Trophoblast cell (in vitro differentiated cells and primary cell): ENCODE measurements around the gene XYLT1.

Experiments
- DNase-seq, 2 donors: peaks; one replicate each; pipeline ENCODE4 v3.0.0-alpha.2; 2016
- H2AFZ ChIP-seq: 2 replicates; pipeline ENCODE4 v1.6.1; 2013; ENCODE audit warnings: low read length, moderate library complexity, mild to moderate bottlenecking; ENCODE audit not compliant: insufficient read depth, poor library complexity
- H2AK5ac ChIP-seq: 2 replicates; pipeline ENCODE4 v1.6.1; 2013; ENCODE audit warnings: mild to moderate bottlenecking, low read length
- H2BK120ac ChIP-seq: 2 replicates; pipeline ENCODE4 v1.6.1; 2013; ENCODE audit warnings: low read length, mild to moderate bottlenecking, moderate library complexity; ENCODE audit not compliant: insufficient read depth, poor library complexity
- H2BK12ac ChIP-seq: 2 replicates; pipeline ENCODE4 v1.6.1; 2013; ENCODE audit warnings: mild to moderate bottlenecking, low read length, moderate library complexity
- H2BK5ac ChIP-seq: 2 replicates; pipeline ENCODE4 v1.6.1; 2013; ENCODE audit warnings: low read length, low read depth, moderate library complexity, mild to moderate bottlenecking; ENCODE audit not compliant: poor library complexity
- H3K14ac ChIP-seq: 2 replicates; pipeline ENCODE4 v1.6.1; 2013; ENCODE audit warnings: mild to moderate bottlenecking, low read length
- H3K18ac ChIP-seq: 2 replicates; pipeline ENCODE4 v1.6.1; 2013; ENCODE audit warnings: mild to moderate bottlenecking, low read length
- H3K23ac ChIP-seq: 2 replicates; pipeline ENCODE4 v1.6.1; 2013; ENCODE audit warnings: low read length
- H3K27ac ChIP-seq: 2 replicates; pipeline ENCODE4 v1.5.1; 2013; ENCODE audit warnings: low read depth, mild to moderate bottlenecking, inconsistent platforms, low read length, moderate library complexity
- H3K27me3 ChIP-seq: 2 replicates; pipeline ENCODE4 v1.6.1; 2013; ENCODE audit warnings: inconsistent platforms, mild to moderate bottlenecking, low read length, moderate library complexity; ENCODE audit not compliant: insufficient read depth
- H3K36me3 ChIP-seq, 2 experiments: 1 replicate in 1 of 2; 2 replicates in 1 of 2; pipeline ENCODE4 v1.6.1; 2013; ENCODE audit warnings: low read length in 2 of 2, mild to moderate bottlenecking in 2 of 2, moderate library complexity in 1 of 2; ENCODE audit not compliant: insufficient read depth in 2 of 2, control insufficient read depth in 1 of 2
- H3K4ac ChIP-seq: 2 replicates; pipeline ENCODE4 v1.6.1; 2013; ENCODE audit warnings: low read depth, mild to moderate bottlenecking, low read length, moderate library complexity
- H3K4me1 ChIP-seq, 2 experiments: 1 replicate in 1 of 2; 2 replicates in 1 of 2; pipeline ENCODE4 v1.6.1; 2013; ENCODE audit warnings: low read length in 2 of 2, mild to moderate bottlenecking in 2 of 2, moderate library complexity in 1 of 2; ENCODE audit not compliant: insufficient read depth in 2 of 2, control insufficient read depth in 1 of 2
- H3K4me2 ChIP-seq: 2 replicates; pipeline ENCODE4 v1.6.1; 2013; ENCODE audit warnings: inconsistent platforms, mild to moderate bottlenecking, low read length, moderate library complexity
- H3K4me3 ChIP-seq: 2 replicates; pipeline ENCODE4 v1.5.1; 2013; ENCODE audit warnings: mild to moderate bottlenecking, low read depth, low read length, inconsistent platforms
- H3K79me1 ChIP-seq: one replicate; pipeline ENCODE4 v1.6.1; 2013; ENCODE audit warnings: low read length
- H3K79me2 ChIP-seq: 2 replicates; pipeline ENCODE4 v1.6.1; 2013; ENCODE audit warnings: low read length, mild to moderate bottlenecking; ENCODE audit not compliant: control insufficient read depth, insufficient read depth, poor library complexity
- H3K9ac ChIP-seq: 2 replicates; pipeline ENCODE4 v1.6.1; 2013; ENCODE audit warnings: mild to moderate bottlenecking, low read length
- H3K9me3 ChIP-seq: 2 replicates; pipeline ENCODE4 v1.6.1; 2013; ENCODE audit warnings: low read depth, mild to moderate bottlenecking, control low read depth, inconsistent platforms, low read length; ENCODE audit not compliant: insufficient read depth
- H4K12ac ChIP-seq: 2 replicates; pipeline ENCODE4 v1.6.1; 2013; ENCODE audit warnings: low read depth, mild to moderate bottlenecking, low read length, moderate library complexity
- H4K8ac ChIP-seq: 2 replicates; pipeline ENCODE4 v1.6.1; 2013; ENCODE audit warnings: low read depth, mild to moderate bottlenecking, low read length, moderate library complexity
- H4K91ac ChIP-seq: one replicate; pipeline ENCODE4 v1.6.1; 2013; ENCODE audit warnings: low read depth, mild to moderate bottlenecking, low read length, moderate library complexity
- WGBS: extraction: QIAGEN DNeasy Blood & Tissue Kit; methylation state at CpG from one replicate; pipeline ENCODE4 v1.1.7; 2013; ENCODE audit warnings: missing lambda C conversion rate; ENCODE audit not compliant: insufficient read length, insufficient coverage; ENCODE audit errors: extremely low coverage; 5-methylcytosine and 5-hydroxymethylcytosine counted together

Gene XYLT1

GRCh38 chr16:17324451-17324850, 146.3 kb downstream of the XYLT1 start:
- no peaks in the 10 kb centered on the region for H3K9me3 ChIP-seq
- no peaks in the 10 kb centered on the region for H3K79me2 ChIP-seq
- no peak overlapping the region for H3K4ac ChIP-seq
- H2BK5ac ChIP-seq: no peak overlapping the region
- H3K27ac ChIP-seq: no peak overlapping the region
- H3K4me1 ChIP-seq: no peaks in the 10 kb centered on the region
- no peaks in the 10 kb centered on the region for H3K79me1 ChIP-seq
- no peaks in the 10 kb centered on the region for H3K36me3 ChIP-seq
- no peak overlapping the region for H3K23ac ChIP-seq
- WGBS: no CpG with 5 or more reads among the region's 10 CpGs
- H2BK12ac ChIP-seq: no peak overlapping the region
- no peak overlapping the region for H2AK5ac ChIP-seq
- H3K18ac ChIP-seq: no peak overlapping the region
- no peak overlapping the region for H4K8ac ChIP-seq
- H3K4me2 ChIP-seq: no peak overlapping the region
- no peak overlapping the region for H3K14ac ChIP-seq
- H4K91ac ChIP-seq: no peak overlapping the region
- H3K9ac ChIP-seq: no peak overlapping the region
- H2AFZ ChIP-seq: no peak overlapping the region
- no peaks in the 10 kb centered on the region for H3K27me3 ChIP-seq
- H3K4me3 ChIP-seq: no peak overlapping the region
- DNase-seq: no peak
- no peak overlapping the region for H2BK120ac ChIP-seq
- H4K12ac ChIP-seq: no peak overlapping the region

DNA sequence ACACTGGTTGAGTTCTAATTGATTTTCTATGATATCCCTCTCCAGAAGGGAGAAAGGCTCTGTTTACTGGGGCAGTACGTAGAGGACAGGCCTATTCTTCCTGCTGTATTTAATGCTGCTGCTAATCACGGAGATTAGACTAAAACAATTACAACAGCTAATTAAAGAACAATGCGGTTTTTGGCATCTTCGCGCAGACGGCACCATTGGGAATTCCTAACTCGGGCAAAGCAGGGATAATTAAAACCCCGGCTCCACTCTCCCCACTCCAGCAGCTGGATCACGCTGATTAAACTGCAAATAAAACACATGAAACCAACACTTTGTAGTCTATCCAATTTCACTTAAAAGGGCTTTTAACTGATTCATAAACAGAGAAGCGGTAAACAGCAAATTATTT, 147.6 kb downstream of the XYLT1 start:
- Histone ChIP-seq H3K9ac (no peak overlapping the region), H2BK5ac (no peak overlapping the region), H2BK12ac (no peak overlapping the region), H3K14ac (no peak overlapping the region), H4K91ac (no peak overlapping the region), H3K4me1 (no peaks in the 10 kb centered on the region), H2AK5ac (no peak overlapping the region), H3K36me3 (no peaks in the 10 kb centered on the region), H3K27me3 (no peaks in the 10 kb centered on the region), H4K12ac (no peak overlapping the region), H3K27ac (no peak overlapping the region), H3K23ac (no peak overlapping the region), H3K4ac (no peak overlapping the region), H3K4me3 (no peak overlapping the region), H3K9me3 (no peaks in the 10 kb centered on the region), H2BK120ac (no peak overlapping the region), H3K4me2 (no peak overlapping the region), H3K79me1 (no peaks in the 10 kb centered on the region), H3K79me2 (no peaks in the 10 kb centered on the region), H2AFZ (no peak overlapping the region), H3K18ac (no peak overlapping the region), H4K8ac (no peak overlapping the region)
- no peak for DNase-seq
- no CpG with 5 or more reads among the region's 10 CpGs for WGBS

DNA sequence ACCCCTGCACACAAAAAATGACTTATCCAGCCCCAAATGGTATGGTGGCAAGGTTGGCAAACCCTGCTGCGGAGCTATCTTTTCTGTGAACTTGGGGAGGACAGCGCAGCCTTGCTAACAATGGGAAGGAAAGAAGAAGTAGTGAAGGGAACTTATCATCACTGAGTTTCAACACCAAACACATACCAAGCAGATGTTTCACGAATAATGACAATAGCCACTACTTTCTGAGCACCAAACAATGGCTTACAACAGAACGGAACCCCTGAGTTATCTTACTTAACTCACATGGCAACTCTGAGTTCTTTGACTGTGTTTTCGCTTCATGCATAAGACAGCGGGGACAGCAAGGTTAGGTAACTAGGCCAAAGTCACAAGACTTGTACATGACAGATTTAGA, 148.9 kb downstream of the XYLT1 start:
- H2BK5ac ChIP-seq: no peak overlapping the region
- no peaks in the 10 kb centered on the region for H3K4me1 ChIP-seq
- H3K79me1 ChIP-seq: no peaks in the 10 kb centered on the region
- H4K8ac ChIP-seq: no peak overlapping the region
- no peak overlapping the region for H2BK12ac ChIP-seq
- no peak overlapping the region for H3K23ac ChIP-seq
- no peaks in the 10 kb centered on the region for H3K9me3 ChIP-seq
- no peak overlapping the region for H3K4ac ChIP-seq
- H2BK120ac ChIP-seq: no peak overlapping the region
- peak in 1 of 2 donors; percentile 60 for DNase-seq
- no peaks in the 10 kb centered on the region for H3K27me3 ChIP-seq
- H3K9ac ChIP-seq: no peak overlapping the region
- H2AFZ ChIP-seq: no peak overlapping the region
- WGBS: no CpG with 5 or more reads among the region's 6 CpGs
- no peaks in the 10 kb centered on the region for H3K79me2 ChIP-seq
- no peaks in the 10 kb centered on the region for H3K36me3 ChIP-seq
- H2AK5ac ChIP-seq: no peak overlapping the region
- H3K27ac ChIP-seq: no peak overlapping the region
- no peak overlapping the region for H3K14ac ChIP-seq
- no peak overlapping the region for H3K4me2 ChIP-seq
- H4K12ac ChIP-seq: no peak overlapping the region
- H3K4me3 ChIP-seq: no peak overlapping the region
- no peak overlapping the region for H4K91ac ChIP-seq
- no peak overlapping the region for H3K18ac ChIP-seq

DNA sequence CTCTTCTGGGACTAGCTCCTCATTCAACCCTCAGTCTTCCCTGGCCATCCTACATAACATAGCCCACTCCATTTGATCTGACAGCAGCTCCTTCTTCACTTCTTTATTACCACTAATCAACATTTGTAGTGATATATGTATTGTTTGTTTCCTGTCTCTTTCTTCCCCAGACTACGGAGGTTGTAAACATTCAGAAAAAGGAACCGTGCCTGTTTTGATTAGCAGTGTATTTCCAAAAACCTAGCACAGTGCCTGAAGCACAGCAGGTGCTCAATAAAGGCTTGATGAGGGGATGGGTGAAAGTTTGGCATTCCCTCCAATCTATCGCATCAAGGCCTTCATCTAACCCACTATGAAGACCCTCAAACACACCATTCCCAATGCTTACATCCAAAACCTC, 150.8 kb downstream of the XYLT1 start:
- Histone ChIP-seq H3K18ac (no peak overlapping the region), H3K4ac (no peak overlapping the region), H2BK12ac (no peak overlapping the region), H3K4me1 (no peaks in the 10 kb centered on the region), H3K27ac (no peak overlapping the region), H2BK120ac (no peak overlapping the region), H3K4me2 (no peak overlapping the region), H4K91ac (no peak overlapping the region), H4K12ac (no peak overlapping the region), H3K23ac (no peak overlapping the region), H3K14ac (no peak overlapping the region), H2BK5ac (no peak overlapping the region), H2AK5ac (no peak overlapping the region), H3K36me3 (no peaks in the 10 kb centered on the region), H4K8ac (no peak overlapping the region), H3K4me3 (no peak overlapping the region), H3K79me2 (no peaks in the 10 kb centered on the region), H2AFZ (no peak overlapping the region), H3K9ac (no peak overlapping the region), H3K27me3 (no peaks in the 10 kb centered on the region), H3K79me1 (no peaks in the 10 kb centered on the region), H3K9me3 (no peaks in the 10 kb centered on the region)
- no CpG with 5 or more reads among the region's 3 CpGs for WGBS
- DNase-seq: no peak
